A549 treated with Mapracorat at 1 μM for 4 hours (cell line): Measurements from ENCODE around the gene SNN. TPM values are rescaled to one million over a fixed set of nuclear protein-coding genes. Genes with fewer than 3 reads are reported as not detected.

ENCODE experiments used
- total RNA-seq: library from RNA; stranded (reverse); fragments of 200-300 nt; extraction: Qiagen RNA extraction; gene quantifications from 5 replicates; pipeline ENCODE4 v1.2.3, GENCODE V29; 2022

Gene SNN
- 14.7 to 19.4 TPM (median 18.1 TPM) in 5 replicates for total RNA-seq

GRCh38 chr16:11667824-11668622 is at the start of gene SNN:
SNN (plus strand) TSS chr16:11668455; CDS start chr16:11676060, 7,605 bp downstream.

Other genes with a start within 250 kb of the SNN start
- gene LITAF, start 81.5 kb upstream of the SNN start, total RNA-seq: 174 to 200 TPM (median 182 TPM) in 5 replicates
- 38.7 to 44.1 TPM (median 42.1 TPM) in 5 replicates for gene TXNDC11, start 74.4 kb downstream of the SNN start, total RNA-seq
- gene ZC3H7A, start 128.8 kb downstream of the SNN start, total RNA-seq: 24.7 to 33.2 TPM (median 27.4 TPM) in 5 replicates
- gene RSL1D1, start 183.1 kb downstream of the SNN start, total RNA-seq: 209 to 273 TPM (median 227 TPM) in 5 replicates
- gene GSPT1, start 247.5 kb downstream of the SNN start, total RNA-seq: 175 to 222 TPM (median 179 TPM) in 5 replicates